GM19452 (cell line): ENCODE data around the gene ACBD5.
A peak's percentile ranks its signal among the peaks of the same experiment; 100 is the strongest.
"Not testable (repeated sequence)": the region's sequence is repeated elsewhere in the genome, so short reads cannot be mapped to it uniquely, and the experiment has no call there.

Experiments
- ATAC-seq: cut with Tn5 transposase; IDR thresholded peaks from one replicate; pipeline ENCODE4 v1.9.1; 2021; ENCODE audit not compliant: unreplicated experiment

Gene ACBD5

GRCh38 chr10:27241652-27242472 lies 1.3 kb upstream of the ACBD5 start:
- peak; percentile 76 for ATAC-seq

- ATAC-seq: peak; percentile 8
These were observed 534 bp upstream of the ACBD5 start for GRCh38 chr10:27241010-27241651.

DNA sequence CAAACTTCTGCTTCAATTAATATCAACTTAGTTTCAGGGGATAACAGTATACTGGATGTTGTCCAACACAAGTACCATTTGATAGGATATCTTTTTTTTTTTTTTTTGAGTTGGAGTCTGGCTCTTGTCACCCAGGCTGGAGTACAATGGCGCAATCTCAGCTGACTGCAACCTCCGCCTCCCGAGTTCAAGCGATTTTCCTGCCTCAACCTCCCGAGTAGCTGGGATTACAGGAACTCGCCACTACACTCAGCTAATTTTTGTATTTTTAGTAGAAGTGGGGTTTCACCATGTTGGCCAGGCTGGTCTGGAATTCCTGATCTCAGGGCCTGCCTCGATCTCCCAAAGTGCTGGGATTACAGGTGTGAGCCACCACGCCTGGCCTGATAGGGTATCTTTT lies 3.1 kb downstream of the ACBD5 start:
- not testable (repeated sequence) for ATAC-seq

GRCh38 chr10:27236589-27237128 lies 3.9 kb downstream of the ACBD5 start:
- ATAC-seq: not testable (repeated sequence)

DNA sequence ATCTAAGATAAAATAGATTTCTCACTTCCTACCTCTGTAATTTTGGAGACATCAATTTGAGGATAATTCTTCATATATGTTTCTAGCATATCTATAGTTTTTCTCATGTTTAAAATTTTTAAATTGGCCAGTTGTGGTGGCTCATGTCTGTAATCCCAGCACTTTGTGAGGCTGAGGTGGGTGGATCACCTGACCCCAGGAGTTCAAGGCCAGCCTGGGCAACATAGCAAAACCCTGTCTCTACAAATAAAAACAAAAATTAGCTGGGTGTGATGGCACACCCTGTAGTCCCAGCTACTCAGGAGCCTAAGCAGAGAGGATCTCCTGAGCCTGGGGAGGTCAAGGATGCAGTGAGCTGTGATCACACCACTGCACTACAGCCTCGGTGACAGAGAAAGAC lies 4.9 kb downstream of the ACBD5 start:
- ATAC-seq: no peak

DNA sequence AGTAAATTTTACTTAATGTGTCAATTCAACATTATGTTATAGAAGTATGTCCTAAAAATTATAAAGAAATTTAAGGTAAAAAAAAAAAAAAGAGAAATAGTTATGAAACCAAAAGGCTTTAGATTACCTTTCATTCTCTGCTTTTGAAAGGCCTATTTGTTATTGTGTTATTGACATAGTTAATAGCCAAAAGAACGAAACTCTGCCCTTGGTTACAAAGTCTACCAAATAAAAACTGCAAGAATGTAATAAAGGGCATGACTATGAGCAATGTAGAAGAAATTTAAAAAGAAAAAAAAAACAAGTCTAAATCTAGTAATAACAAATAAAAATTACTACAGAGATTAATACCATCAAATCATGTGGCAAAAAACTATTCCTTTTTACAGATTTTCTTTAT lies 10.6 kb downstream of the ACBD5 start:
- ATAC-seq: no peak

GRCh38 chr10:27225642-27226257 lies 14.8 kb downstream of the ACBD5 start:
- peak; percentile 68 for ATAC-seq

DNA sequence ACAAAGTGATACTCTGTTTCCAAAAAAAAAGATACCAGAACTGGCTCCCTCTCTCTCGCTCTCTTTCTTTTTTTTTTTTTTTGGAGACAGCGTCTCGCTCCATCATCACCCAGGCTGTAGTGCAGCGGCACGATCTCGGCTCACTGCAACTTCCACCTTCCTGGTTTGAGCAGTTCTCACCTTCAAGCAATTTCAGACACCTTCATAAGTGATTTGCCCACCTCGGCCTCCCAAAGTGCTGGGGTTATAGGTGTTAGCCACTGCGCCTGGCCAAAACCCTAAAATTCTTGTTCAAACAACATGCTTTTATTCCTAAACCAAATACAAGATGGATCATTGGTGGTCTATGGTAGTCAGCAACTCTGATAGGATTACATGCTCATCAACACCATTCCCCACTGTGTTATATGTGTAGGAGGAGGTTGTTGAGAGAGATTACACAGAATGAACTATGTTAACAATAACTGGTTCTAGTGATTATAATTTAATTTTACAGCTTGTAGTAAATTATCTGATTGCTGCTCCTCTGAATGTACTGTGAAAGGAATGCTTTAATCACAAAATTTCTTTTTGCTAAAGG lies 15.5 kb downstream of the ACBD5 start:
- no peak for ATAC-seq

DNA sequence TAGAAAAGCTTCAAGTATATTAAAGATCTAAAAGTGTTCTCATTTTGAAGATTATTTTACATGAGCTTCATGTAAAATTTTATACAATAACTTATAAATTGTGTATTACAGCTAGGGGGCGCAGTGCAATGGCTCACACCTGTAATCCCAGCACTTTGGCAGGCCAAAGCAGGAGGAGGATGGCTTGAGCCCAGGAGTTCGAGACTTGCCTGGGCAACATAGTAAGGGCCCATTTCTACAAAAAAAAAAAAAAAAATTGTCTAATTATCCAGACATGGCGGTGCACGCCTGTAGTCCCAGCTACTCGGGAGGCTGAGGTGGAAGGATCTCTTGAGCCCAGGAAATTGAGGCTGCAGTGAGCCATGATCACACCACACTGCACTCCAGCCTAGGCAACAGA lies 16.6 kb downstream of the ACBD5 start:
- ATAC-seq: no peak

DNA sequence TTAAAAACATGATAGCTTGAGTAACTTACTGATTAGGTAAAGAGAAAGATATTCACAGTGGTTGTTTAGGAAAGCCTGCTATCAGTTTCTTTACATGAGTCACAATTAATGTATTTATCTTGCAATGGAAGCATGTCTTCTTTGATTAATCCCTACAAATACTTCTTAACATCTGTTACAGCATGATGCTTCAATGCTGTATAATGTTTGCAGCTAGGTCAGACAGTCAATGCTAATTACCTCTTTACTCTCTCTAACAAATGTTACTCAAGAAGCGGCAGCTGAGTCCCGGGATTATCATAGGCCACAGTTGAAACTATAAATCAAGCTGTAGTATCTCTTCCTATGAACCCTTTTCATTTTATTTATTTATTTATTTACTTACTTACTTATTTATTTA lies 33.2 kb downstream of the ACBD5 start:
- ATAC-seq: no peak

- ATAC-seq: no peak
These were observed 36.8 kb downstream of the ACBD5 start for GRCh38 chr10:27203806-27204205.

DNA sequence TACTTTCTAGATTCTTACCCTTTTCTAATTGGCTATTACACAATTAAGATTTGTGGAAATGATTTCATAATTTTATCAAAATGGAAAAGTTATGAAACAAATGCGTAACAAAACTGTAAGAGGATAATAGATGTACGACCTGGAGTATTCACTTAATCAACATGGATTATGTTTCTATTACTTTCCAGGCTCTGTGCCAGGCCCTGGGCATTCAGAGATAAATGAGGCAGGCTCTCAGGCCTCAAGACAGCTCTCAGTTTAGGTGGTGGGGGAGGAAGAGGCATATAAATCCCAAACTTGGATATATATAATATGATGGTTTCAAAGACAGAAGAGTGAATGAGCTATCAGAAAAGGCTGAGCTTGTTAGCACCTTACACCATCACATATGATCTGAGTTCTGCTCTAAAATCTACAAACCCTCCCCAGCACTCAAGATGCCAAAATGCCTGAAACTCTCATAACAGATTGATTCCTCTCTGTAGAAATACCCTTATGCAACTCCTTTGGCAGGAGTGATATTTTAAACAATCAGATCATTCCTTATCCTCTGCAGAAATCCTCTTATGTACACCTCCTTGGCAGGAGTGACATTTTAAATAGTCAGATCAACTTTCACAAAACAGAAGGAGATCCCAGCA lies 42.5 kb downstream of the ACBD5 start:
- ATAC-seq: no peak

DNA sequence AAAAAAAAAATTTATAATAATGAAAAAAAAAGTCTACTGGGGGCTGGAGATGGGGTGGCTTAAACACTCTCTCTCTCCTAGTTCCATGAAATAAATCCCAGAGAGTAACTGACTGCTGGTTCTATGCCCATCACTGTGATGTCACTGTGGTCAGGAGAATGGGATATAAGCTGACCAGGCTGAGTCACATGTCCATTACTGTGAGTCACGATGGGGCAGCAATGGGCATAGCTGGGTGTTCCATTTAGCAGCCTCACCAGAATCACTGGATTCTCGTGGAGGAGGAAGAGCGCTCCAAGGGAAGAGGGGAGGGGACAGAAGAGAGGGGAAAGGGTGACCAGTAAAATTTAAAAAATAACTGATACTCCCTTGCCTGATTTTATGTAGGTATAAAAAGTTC lies 48.3 kb downstream of the ACBD5 start:
- ATAC-seq: no peak

- no peak for ATAC-seq
These were observed 50.1 kb downstream of the ACBD5 start for GRCh38 chr10:27190508-27190907.

DNA sequence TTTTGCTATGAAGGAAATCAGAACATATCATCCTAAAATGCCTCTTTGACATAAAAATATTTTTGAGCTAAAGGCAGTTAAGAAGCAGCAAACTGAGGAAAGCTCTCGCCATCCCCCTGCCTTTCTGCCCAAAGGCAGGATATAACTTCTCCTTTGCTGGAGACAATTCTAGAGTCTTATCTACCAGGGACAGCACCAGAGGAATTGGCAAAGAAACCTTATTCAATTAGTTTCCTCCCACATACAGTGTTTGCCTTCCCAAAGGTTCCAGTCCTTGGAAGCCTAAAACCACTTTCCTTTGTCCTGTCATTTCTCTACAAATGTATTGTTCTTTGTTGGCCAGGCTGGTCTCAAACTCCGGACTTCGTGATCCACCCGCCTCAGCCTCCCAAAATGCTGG lies 51.7 kb downstream of the ACBD5 start:
- ATAC-seq: no peak

- no peak for ATAC-seq
These were observed 52.3 kb downstream of the ACBD5 start for GRCh38 chr10:27188259-27188658.

DNA sequence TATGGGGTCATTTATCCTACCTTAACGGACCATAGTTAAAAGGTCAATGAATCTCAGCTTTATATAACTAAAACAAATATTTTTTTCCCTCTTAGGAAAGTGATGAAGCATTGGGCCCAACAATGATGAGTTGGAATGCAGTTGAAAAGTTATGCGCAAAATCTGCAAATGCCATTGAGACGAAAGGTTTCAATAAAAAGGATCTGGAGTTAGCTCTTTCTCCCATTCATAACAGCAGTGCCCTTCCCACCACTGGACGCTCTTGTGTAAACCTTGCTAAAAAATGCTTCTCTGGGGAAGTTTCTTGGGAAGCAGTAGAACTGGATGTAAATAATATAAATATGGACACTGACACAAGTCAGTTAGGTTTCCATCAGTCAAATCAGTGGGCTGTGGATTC lies 70.7 kb downstream of the ACBD5 start:
- ATAC-seq: no peak

GRCh38 chr10:27158421-27158820 lies 82.2 kb downstream of the ACBD5 start:
- no peak for ATAC-seq

GRCh38 chr10:27157150-27157549 lies 83.4 kb downstream of the ACBD5 start:
- no peak for ATAC-seq

DNA sequence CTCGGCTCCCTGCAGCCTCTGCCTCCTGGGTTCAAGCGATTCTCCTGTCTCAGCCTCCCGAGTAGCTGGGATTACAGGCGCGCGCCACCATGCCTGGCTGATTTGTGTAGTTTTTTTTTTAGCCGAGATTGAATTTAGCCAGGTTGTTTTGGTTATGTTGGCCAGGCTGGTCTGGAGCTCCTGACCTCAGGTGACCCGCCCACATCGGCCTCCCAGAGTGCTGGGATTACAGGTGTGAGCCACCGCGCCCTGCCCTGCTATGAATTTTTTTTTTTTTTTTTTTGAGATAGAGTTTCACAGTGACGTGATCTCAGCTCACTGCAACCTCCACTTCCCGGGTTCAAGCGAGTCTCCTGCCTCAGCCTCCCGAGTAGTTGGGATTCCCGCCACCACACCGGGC lies 84.0 kb downstream of the ACBD5 start:
- ATAC-seq: not testable (repeated sequence)
